Activated T-cell treated with anti-CD3 and anti-CD28 coated beads, Interleukin-2, amount 50 U/mL, for 72 hours (primary cell): Measurements from ENCODE around the gene FNBP1. TPM values are rescaled to one million over a fixed set of nuclear protein-coding genes. Genes with fewer than 3 reads are reported as not detected.
"Not testable (repeated sequence)": the region's sequence is repeated elsewhere in the genome, so short reads cannot be mapped to it uniquely, and the experiment has no call there.

ENCODE experiments used
- ATAC-seq, 2 donors: fragments of 150-1000 bp; cut with Tn5 transposase; replicated peaks in 1 of 2; 2 replicates each; pipeline ENCODE4 v1.10.0; 2021; ENCODE audit warnings: moderate library complexity in 2 of 2, mild to moderate bottlenecking in 1 of 2
- DNase-seq, 2 donors: peaks; one replicate each; pipeline ENCODE4 v3.0.0; 2021 to 2022; ENCODE audit warnings: mixed read lengths in 1 of 2
- H3K27ac Mint-ChIP-seq: one replicate; pipeline ENCODE4 v1.8.0; 2022; ENCODE audit warnings: mild to moderate bottlenecking, moderate library complexity, mixed read lengths
- H3K27me3 Mint-ChIP-seq: one replicate; pipeline ENCODE4 v1.8.0; 2022; ENCODE audit warnings: low read depth, mixed read lengths
- H3K36me3 Mint-ChIP-seq, 2 donors: one replicate each; pipeline ENCODE4 v1.8.0; 2022; ENCODE audit warnings: mixed read lengths in 2 of 2, mild to moderate bottlenecking in 1 of 2; ENCODE audit not compliant: insufficient read depth in 2 of 2
- H3K4me1 Mint-ChIP-seq: one replicate; pipeline ENCODE4 v1.8.0; 2022; ENCODE audit warnings: low read depth, mixed read lengths
- H3K4me3 Mint-ChIP-seq, 2 donors: one replicate each; pipeline ENCODE4 v1.8.0; 2022; ENCODE audit warnings: mild to moderate bottlenecking in 2 of 2, mixed read lengths in 2 of 2, moderate library complexity in 2 of 2
- H3K9me3 Mint-ChIP-seq, 2 donors: one replicate each; pipeline ENCODE4 v1.8.0; 2022; ENCODE audit warnings: mixed read lengths in 2 of 2
- total RNA-seq, 2 donors: library from RNA; stranded (reverse); gene quantifications; one replicate each; pipeline ENCODE4 v1.2.3, GENCODE V29; 2022

The FNBP1 gene
- total RNA-seq, 2 donors from 2014 or later: 301 to 323 TPM

DNA sequence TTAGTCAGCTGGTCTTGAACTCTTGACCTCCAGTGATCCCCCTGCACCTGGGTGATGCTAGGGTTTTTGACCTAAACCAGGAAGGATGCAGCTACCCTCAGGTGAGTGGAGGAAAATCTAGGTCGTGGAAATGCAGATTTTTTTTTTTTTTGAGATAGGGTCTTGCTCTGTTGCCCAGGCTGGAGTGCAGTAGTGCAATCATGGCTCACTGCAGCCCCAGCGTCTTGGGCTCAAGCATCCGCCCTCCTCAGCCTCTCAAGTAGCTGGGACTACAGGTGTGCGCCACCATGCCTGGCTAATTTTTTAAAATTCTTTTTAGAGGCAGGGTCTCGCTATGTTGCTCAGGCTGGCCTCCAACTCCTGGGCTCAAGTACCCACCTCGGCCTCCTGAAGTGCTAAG is 51.9 kb downstream of the FNBP1 start:
- not testable (repeated sequence) for H3K9me3 Mint-ChIP-seq, ATAC-seq, H3K27me3 Mint-ChIP-seq, DNase-seq
- peak overlapping the region; percentile 95 for H3K27ac Mint-ChIP-seq
- peaks cover 27 to 35% of the 10 kb centered on the region in 2 donors for H3K36me3 Mint-ChIP-seq
- peak overlapping the region; percentile 73 to 92 for H3K4me3 Mint-ChIP-seq
- H3K4me1 Mint-ChIP-seq: peaks cover 95% of the 10 kb centered on the region

DNA sequence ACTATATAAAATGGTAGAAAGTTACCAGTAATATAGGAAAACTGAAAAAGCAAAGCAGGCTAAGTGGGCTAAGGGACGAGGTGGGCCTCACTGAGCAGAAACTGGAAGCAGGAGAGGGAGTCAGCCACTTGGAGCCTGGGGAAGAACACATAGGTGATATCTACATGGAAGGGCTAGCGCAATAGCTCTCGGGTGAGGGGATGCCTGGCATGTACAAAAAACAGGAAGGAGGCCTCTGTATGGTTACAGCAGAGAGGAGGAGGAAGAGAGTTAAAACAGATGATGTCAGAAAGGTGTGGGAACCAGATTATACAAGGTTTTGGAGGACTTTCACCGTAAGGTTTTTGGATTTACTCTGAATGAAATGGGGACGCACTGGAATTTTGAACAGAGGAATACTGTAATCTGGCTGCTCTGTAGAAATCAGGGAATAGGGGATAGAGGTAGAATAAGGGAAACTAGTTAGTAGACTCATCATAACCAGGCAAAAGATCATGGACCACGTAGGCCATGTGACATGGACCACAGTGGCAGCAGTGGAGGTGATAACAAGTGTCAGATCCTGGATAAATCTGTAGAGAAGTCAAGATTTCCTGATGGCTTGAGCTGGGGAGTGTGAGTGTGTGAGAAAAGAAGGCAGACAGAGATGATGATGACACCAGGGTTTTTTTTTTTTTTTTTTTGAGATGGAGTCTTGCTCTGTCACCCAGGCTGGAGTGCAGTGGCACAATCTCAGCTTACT is 52.5 kb downstream of the FNBP1 start:
- no peaks in the 10 kb centered on the region for H3K9me3 Mint-ChIP-seq

DNA sequence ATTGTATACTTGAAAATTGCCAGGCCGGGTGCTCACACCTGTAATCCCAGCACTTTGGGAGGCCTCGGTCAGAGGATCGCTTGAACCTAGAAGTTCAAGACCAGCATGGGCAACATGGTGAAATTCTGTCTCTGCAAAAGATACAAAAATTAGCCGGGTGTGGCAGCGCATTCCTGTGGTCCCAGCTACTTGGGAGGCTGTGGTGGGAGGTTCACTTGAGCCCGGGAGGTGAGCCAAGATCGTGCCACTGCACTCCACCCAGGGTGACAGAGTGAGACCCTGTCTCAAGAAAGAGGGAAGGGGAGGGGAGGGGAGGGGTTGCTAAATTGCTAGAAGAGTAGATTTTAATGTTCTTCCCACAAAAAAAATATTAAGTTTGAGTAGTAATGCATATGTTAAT is 53.2 kb downstream of the FNBP1 start:
- Mint-ChIP-seq H3K36me3 (peaks cover 30 to 44% of the 10 kb centered on the region in 2 donors), H3K27me3 (no peaks in the 10 kb centered on the region), H3K4me1 (peaks cover 93% of the 10 kb centered on the region), H3K4me3 (peak overlapping the region; percentile 42 to 51), H3K9me3 (peaks cover 0 to 2% of the 10 kb centered on the region in 2 donors), H3K27ac (peak overlapping the region; percentile 69)
- ATAC-seq: no peak
- no peak for DNase-seq

More for the DNA sequence above, 52.5 kb downstream of the FNBP1 start:
- peak overlapping the region; percentile 73 to 92 for H3K4me3 Mint-ChIP-seq
- peak overlapping the region; percentile 95 for H3K27ac Mint-ChIP-seq
- DNase-seq (no peak), ATAC-seq (no peak)
- H3K27me3 Mint-ChIP-seq: no peaks in the 10 kb centered on the region
- peaks cover 93% of the 10 kb centered on the region for H3K4me1 Mint-ChIP-seq
- peaks cover 26 to 39% of the 10 kb centered on the region in 2 donors for H3K36me3 Mint-ChIP-seq

DNA sequence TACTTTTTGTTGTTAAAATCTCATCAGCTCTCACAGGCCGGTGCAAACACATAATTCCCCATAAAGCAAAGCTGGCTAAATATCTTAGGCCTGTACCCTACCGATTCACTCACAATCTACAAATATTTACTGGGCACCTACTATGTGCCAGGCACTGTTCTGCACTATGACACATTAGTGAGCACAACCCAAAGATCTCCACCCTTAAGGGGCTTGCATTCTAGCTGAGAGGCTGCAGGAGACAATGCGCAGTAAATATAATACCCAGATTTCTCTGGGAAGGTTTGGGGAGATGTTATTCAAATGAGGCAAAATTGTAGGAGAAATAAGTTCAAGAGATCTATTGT is 53.7 kb downstream of the FNBP1 start:
- ATAC-seq (peak in 1 of 2 donors; percentile 3), DNase-seq (no peak)
- peaks cover 93% of the 10 kb centered on the region for H3K4me1 Mint-ChIP-seq
- H3K36me3 Mint-ChIP-seq: peaks cover 30 to 44% of the 10 kb centered on the region in 2 donors
- H3K27ac Mint-ChIP-seq: peak overlapping the region; percentile 69
- peak overlapping the region; percentile 42 to 51 for H3K4me3 Mint-ChIP-seq
- H3K9me3 Mint-ChIP-seq: peaks cover 0 to 3% of the 10 kb centered on the region in 2 donors
- no peaks in the 10 kb centered on the region for H3K27me3 Mint-ChIP-seq

DNA sequence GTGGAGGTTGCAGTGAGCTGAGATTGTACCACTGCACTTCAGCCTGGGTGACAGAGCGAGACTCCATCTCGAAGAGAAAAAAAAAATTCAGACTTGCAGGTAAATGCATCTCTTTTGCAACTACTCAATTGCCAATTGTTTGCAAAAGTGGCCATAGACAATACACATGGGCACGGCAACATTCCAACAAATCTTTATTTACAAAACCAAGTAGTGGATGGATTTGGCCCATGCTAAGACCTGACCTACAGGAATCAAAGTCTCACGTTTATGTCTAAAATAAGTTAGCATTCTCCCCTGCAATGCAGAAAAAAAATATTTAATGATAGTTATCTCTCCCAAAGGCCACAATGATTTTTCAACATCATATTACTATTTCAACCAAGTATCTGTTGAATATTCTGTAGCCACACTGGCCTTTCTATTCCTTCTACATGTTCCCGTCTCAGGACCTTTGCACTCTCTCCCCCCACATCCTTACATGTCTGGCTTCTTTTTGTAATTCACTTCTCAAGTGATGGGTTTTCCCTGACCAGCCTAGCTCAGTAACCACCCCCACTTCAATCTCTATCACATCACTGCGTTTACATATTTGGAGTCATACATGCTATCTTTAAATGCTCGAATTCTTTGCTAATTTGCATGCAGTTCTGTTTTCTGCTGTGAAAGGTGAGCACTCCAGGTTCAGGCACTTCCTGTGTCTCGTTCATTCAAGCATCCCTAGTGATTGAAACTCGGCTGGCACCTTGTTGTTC is 54.2 kb downstream of the FNBP1 start:
- peaks cover 93% of the 10 kb centered on the region for H3K4me1 Mint-ChIP-seq
- ATAC-seq (peak; percentile 43 to 46), DNase-seq (no peak)
- H3K9me3 Mint-ChIP-seq: peaks cover 0 to 3% of the 10 kb centered on the region in 2 donors
- peak overlapping the region; percentile 69 for H3K27ac Mint-ChIP-seq
- peak overlapping the region; percentile 42 to 51 for H3K4me3 Mint-ChIP-seq
- H3K27me3 Mint-ChIP-seq: no peaks in the 10 kb centered on the region
- H3K36me3 Mint-ChIP-seq: peaks cover 26 to 39% of the 10 kb centered on the region in 2 donors

DNA sequence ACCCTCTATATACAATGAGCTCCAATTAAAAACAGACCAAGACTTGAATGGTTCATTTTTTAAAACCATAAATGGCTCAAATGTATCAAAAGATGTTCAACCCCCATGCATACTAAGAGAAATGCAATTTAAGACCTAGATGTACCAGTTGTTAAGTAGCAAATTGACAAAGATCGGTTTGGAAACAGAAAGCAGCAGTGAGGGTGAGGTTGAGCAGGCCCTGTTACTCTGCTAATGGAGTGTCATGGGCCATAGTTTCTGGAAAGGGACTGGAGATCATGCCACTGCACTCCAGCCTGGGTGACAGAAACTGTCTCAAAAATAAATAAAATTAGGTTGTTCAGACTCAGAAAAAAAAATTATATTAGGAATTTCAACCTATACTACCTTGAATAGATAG is 55.0 kb downstream of the FNBP1 start:
- no peaks in the 10 kb centered on the region for H3K27me3 Mint-ChIP-seq
- H3K4me3 Mint-ChIP-seq: peak overlapping the region; percentile 63 to 64
- peaks cover 95% of the 10 kb centered on the region for H3K4me1 Mint-ChIP-seq
- no peak for DNase-seq
- ATAC-seq: no peak
- H3K27ac Mint-ChIP-seq: peak overlapping the region; percentile 77
- H3K36me3 Mint-ChIP-seq: peaks cover 26 to 42% of the 10 kb centered on the region in 2 donors
- peaks cover 0 to 3% of the 10 kb centered on the region in 2 donors for H3K9me3 Mint-ChIP-seq

DNA sequence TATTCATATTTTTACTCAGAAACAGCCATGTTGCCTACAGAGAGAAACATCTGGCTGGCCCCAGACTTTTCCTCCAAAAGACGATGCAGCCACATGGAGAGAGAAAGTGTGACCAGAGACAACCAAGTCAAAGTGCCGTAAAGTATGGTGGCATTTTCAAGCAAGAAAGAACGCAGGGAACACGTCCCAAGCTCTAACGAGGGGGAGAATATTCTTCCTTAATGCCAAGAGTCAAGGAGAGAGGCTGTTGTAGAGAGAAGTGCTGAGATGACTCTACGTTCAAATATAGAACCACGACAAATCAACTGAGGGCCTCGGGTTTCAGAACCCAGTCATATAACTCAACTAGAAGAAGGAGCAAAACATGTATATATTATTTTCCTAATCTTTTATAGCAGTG is 55.9 kb downstream of the FNBP1 start:
- ATAC-seq (peak; percentile 67 to 71), DNase-seq (peak in 1 of 2 donors; percentile 51)
- peak overlapping the region; percentile 93 for H3K27ac Mint-ChIP-seq
- peaks cover 95% of the 10 kb centered on the region for H3K4me1 Mint-ChIP-seq
- H3K36me3 Mint-ChIP-seq: peaks cover 26 to 47% of the 10 kb centered on the region in 2 donors
- peak overlapping the region; percentile 75 to 77 for H3K4me3 Mint-ChIP-seq
- no peaks in the 10 kb centered on the region for H3K27me3 Mint-ChIP-seq
- peaks cover 0 to 3% of the 10 kb centered on the region in 2 donors for H3K9me3 Mint-ChIP-seq

DNA sequence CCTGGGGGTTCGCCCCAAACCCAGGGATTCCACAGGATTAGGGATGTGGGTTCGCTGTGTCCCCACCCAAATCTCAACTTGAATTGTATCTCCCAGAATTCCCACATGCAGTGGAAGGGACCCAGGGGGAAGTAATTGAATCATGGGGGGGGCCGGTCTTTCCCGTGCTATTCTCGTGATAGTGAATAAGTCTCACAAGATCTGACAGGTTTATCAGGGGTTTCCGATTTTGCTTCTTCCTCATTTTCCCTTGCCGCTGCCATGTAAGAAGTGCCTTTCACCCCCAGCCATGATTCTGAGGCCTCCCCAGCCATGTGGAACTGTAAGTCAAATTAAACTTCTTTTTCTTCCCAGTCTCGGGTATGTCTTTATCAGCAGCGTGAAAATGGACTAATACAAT is 58.4 kb downstream of the FNBP1 start:
- not testable (repeated sequence) for ATAC-seq, DNase-seq, H3K9me3 Mint-ChIP-seq, H3K27me3 Mint-ChIP-seq
- H3K4me3 Mint-ChIP-seq: peak overlapping the region; percentile 44 to 51
- peaks cover 82% of the 10 kb centered on the region for H3K4me1 Mint-ChIP-seq
- peaks cover 16 to 37% of the 10 kb centered on the region in 2 donors for H3K36me3 Mint-ChIP-seq
- peak overlapping the region; percentile 87 for H3K27ac Mint-ChIP-seq

DNA sequence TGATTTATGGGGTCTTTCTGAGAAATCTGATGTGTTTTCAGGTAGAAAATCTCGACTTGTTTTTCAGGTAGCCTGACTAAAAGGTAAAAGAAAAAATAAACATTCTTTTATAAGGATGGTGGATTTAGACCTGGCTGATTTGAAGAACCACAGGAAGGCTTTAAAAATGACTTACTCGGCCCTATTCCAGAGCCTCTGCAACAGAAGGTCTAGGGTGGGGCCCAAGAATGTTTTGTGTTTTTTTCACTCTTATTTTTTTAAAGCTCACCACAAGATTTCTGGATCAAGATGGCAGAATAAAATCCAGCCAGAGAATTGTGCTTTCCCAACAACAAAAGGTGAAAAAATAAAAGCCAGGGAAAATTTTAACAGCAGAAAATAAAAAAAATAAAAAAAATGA is 59.1 kb downstream of the FNBP1 start:
- Mint-ChIP-seq H3K27ac (peak overlapping the region; percentile 94), H3K4me3 (peak overlapping the region in 1 of 2 donors; percentile 55)

DNA sequence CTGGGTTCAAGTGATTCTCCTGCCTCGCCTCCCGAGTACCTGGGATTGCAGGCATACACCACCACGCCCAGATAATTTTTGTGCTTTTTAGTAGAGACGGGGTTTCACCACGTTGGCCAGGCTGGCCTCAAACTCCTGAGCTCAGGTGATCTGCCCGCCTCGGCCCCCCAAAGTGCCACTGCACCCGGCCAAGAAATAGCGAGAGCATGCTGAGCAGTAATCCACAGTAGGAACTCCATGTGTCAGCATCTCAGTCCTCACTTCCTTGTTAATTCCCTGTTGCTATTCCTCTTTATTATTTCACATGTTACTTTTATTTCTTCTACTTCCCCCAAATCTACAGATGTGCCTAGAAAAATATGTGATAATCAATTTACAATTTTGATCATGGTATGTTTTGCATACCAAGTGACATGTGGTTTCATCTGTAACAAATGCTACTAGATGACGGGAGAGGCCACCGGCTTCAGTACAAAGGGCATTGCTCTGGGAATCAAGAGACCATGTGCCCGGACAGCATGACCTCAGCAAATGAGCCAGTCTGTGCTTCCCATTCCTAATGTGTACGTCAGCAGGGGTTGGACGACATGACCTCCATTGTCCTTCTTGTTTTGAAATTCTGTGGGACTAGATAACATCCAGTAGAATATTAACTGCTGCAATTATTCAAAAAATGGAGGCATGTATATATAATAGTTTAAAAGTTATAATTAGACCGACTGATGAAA is 61.6 kb downstream of the FNBP1 start:
- H3K36me3 Mint-ChIP-seq: peaks cover 16 to 51% of the 10 kb centered on the region in 2 donors
- peaks cover 58% of the 10 kb centered on the region for H3K4me1 Mint-ChIP-seq
- peak overlapping the region; percentile 92 for H3K27ac Mint-ChIP-seq
- H3K4me3 Mint-ChIP-seq: peak overlapping the region in 1 of 2 donors; percentile 46
- peaks cover 0 to 3% of the 10 kb centered on the region in 2 donors for H3K9me3 Mint-ChIP-seq
- DNase-seq (no peak), ATAC-seq (no peak)
- H3K27me3 Mint-ChIP-seq: no peaks in the 10 kb centered on the region

More for the DNA sequence above, 59.1 kb downstream of the FNBP1 start:
- ATAC-seq (no peak), DNase-seq (no peak)
- Mint-ChIP-seq H3K36me3 (peaks cover 14 to 42% of the 10 kb centered on the region in 2 donors), H3K4me1 (peaks cover 80% of the 10 kb centered on the region), H3K27me3 (no peaks in the 10 kb centered on the region), H3K9me3 (peaks cover 0 to 3% of the 10 kb centered on the region in 2 donors)

DNA sequence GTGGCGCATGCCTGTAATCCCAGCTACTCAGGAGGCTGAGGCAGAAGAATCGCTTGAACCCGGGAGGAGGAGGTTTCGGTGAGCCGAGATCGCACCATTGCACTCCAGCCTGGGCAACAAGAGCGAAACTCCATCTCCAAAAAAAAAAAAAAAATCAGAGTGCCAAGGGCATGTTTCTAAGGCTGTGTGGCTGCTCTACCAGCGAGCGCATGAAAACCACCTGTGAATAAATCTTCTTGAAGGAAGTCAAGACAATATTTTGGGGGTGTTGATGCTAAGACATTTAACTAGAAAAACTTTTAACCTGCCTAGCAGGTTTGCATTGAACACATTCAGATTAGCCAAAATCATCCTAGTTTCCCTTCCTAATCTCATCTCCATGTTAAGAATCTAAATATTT is 62.8 kb downstream of the FNBP1 start:
- H3K9me3 Mint-ChIP-seq, H3K27me3 Mint-ChIP-seq, DNase-seq, ATAC-seq, H3K4me3 Mint-ChIP-seq: not testable (repeated sequence)
- Mint-ChIP-seq H3K4me1 (peaks cover 48% of the 10 kb centered on the region), H3K27ac (peak overlapping the region; percentile 28), H3K36me3 (peaks cover 17 to 52% of the 10 kb centered on the region in 2 donors)

DNA sequence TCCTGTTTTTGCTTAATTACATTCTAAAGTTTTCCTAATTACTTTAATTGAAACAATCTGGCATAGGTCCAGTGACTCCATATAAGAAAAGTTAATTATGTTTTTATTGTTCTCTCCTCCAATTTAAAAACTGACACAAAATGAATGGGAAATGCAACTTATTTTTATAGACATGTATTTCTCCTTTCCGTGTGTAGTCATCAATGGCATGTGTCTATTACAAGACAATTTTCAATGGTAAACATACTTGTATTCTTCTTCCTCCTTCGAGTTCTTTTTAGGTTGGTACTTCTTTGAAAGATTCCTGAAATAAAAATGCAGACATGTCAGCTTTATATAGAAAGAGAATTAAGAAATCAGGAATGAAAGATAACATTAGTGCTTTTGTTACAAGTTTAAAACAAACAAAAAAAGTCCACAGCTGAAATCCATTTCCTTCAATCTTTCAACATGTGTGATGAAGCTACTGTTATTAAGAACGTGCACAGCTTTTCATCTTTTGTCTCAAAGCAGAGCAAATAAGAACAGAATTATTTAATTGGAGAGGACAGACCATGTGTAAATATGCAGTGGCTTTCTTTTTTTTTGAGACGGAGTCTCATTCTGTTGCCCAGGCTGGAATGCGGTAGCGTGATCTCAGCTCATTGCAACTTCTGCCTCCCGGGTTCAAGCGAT is 63.8 kb downstream of the FNBP1 start:
- peak overlapping the region; percentile 90 for H3K27ac Mint-ChIP-seq
- no peaks in the 10 kb centered on the region for H3K27me3 Mint-ChIP-seq
- H3K36me3 Mint-ChIP-seq: peaks cover 12 to 51% of the 10 kb centered on the region in 2 donors
- DNase-seq (no peak), ATAC-seq (no peak)
- peaks cover 38% of the 10 kb centered on the region for H3K4me1 Mint-ChIP-seq
- H3K9me3 Mint-ChIP-seq: no peaks in the 10 kb centered on the region
- H3K4me3 Mint-ChIP-seq: no peak overlapping the region
